Activated naive CD8-positive, alpha-beta T cell treated with anti-CD3 and anti-CD28 coated beads, Interleukin-2, amount 10 ng/mL, durations not matched to agents 7 days and 5 days (primary cell): ENCODE measurements around the gene ZNF554. TPM values are rescaled to one million over a fixed set of nuclear protein-coding genes. Genes with fewer than 3 reads are reported as not detected.
A peak's percentile ranks its signal among the peaks of the same experiment; 100 is the strongest.

Experiments
- ATAC-seq: fragments of 150-1000 bp; cut with Tn5 transposase; one replicate; pipeline ENCODE4 v1.10.0; 2021; ENCODE audit warnings: low read depth, moderate library complexity
- POLR2A ChIA-PET: fragments of 350-600 bp; sonication (Branson Sonifier 250); formaldehyde crosslinking; loops from one replicate; lab custom pipeline; 2021; ENCODE audit warnings: antibody characterized with exemption; lab: Charles Lee
- DNase-seq: peaks from one replicate; pipeline ENCODE4 v3.0.0; 2021
- H3K27ac Mint-ChIP-seq: one replicate; pipeline ENCODE4 v1.8.0; 2022; ENCODE audit warnings: mild to moderate bottlenecking, mixed read lengths
- H3K27me3 Mint-ChIP-seq: one replicate; pipeline ENCODE4 v1.8.0; 2022; ENCODE audit warnings: mild to moderate bottlenecking, moderate library complexity, mixed read lengths
- H3K36me3 Mint-ChIP-seq: one replicate; pipeline ENCODE4 v1.8.0; 2021; ENCODE audit warnings: mild to moderate bottlenecking, mixed read lengths
- H3K4me1 Mint-ChIP-seq: one replicate; pipeline ENCODE4 v1.8.0; 2021; ENCODE audit warnings: mixed read lengths
- H3K4me3 Mint-ChIP-seq: one replicate; pipeline ENCODE4 v1.8.0; 2022; ENCODE audit warnings: mild to moderate bottlenecking, moderate library complexity, mixed read lengths
- H3K9me3 Mint-ChIP-seq: one replicate; pipeline ENCODE4 v1.8.0; 2021; ENCODE audit warnings: mixed read lengths
- total RNA-seq, 2 experiments: library from RNA; stranded (reverse); gene quantifications; one replicate each; pipeline ENCODE4 v1.2.3, GENCODE V29; 2021

Gene ZNF554
- 1 to 10 TPM; 3.6 to 5.0 TPM for total RNA-seq

- POLR2A ChIA-PET, result interaction anchor here (0.7 kb wide), 1 partner anchor 18 kb away, joined by 4 read pairs; no protein-coding TSS in a partner anchor
- peak; percentile 93 for ATAC-seq
- Mint-ChIP-seq H3K27ac (no peak within 1 kb of the TSS), H3K36me3 (peaks cover 5% of the 10 kb centered on the region), H3K9me3 (peaks cover 2% of the 10 kb centered on the region), H3K4me1 (peaks cover 2% of the 10 kb centered on the region), H3K4me3 (peak within 1 kb of the TSS; percentile 82), H3K27me3 (no peaks in the 10 kb centered on the region)
- peak; percentile 100 for DNase-seq
These were observed at the start of gene ZNF554 for GRCh38 chr19:2819540-2820111. TSS of gene ZNF554 (plus strand) at chr19:2819868. CDS start at chr19:2820072, 204 bp downstream.

GRCh38 chr19:2770055-2771013, 49.3 kb upstream of the ZNF554 start:
- Mint-ChIP-seq H3K27me3 (no peaks in the 10 kb centered on the region), H3K9me3 (no peaks in the 10 kb centered on the region), H3K4me1 (peaks cover 4% of the 10 kb centered on the region), H3K36me3 (peaks cover 1% of the 10 kb centered on the region), H3K4me3 (no peak overlapping the region), H3K27ac (no peak overlapping the region)
- ATAC-seq (no peak), DNase-seq (no peak)
- POLR2A ChIA-PET, result no interaction called here

GRCh38 chr19:2771786-2772674, 47.6 kb upstream of the ZNF554 start:
- peaks cover 2% of the 10 kb centered on the region for H3K36me3 Mint-ChIP-seq
- POLR2A ChIA-PET, result no interaction called here
- no peaks in the 10 kb centered on the region for H3K9me3 Mint-ChIP-seq
- ATAC-seq (no peak), DNase-seq (no peak)
- peaks cover 15% of the 10 kb centered on the region for H3K4me1 Mint-ChIP-seq
- no peaks in the 10 kb centered on the region for H3K27me3 Mint-ChIP-seq
- no peak overlapping the region for H3K4me3 Mint-ChIP-seq
- no peak overlapping the region for H3K27ac Mint-ChIP-seq

GRCh38 chr19:2774083-2774679, 45.5 kb upstream of the ZNF554 start:
- no peak overlapping the region for H3K27ac Mint-ChIP-seq
- no peak for ATAC-seq
- H3K27me3 Mint-ChIP-seq, result no peaks in the 10 kb centered on the region
- no peaks in the 10 kb centered on the region for H3K9me3 Mint-ChIP-seq
- POLR2A ChIA-PET, result no interaction called here
- peaks cover 15% of the 10 kb centered on the region for H3K4me1 Mint-ChIP-seq
- peaks cover 2% of the 10 kb centered on the region for H3K36me3 Mint-ChIP-seq
- H3K4me3 Mint-ChIP-seq, result no peak overlapping the region
- DNase-seq, result no peak

- Mint-ChIP-seq H3K9me3 (no peaks in the 10 kb centered on the region), H3K4me3 (peak overlapping the region; percentile 74), H3K36me3 (peaks cover 2% of the 10 kb centered on the region), H3K4me1 (peaks cover 16% of the 10 kb centered on the region), H3K27me3 (no peaks in the 10 kb centered on the region), H3K27ac (peak overlapping the region; percentile 91)
- no peak for DNase-seq
- POLR2A ChIA-PET, result interaction anchor here (0.6 to 1.8 kb wide), 2 partner anchors 10 to 175 kb away, joined by 3 to 8 read pairs; partner anchors contain the start of gene THOP1
- no peak for ATAC-seq
These were observed 44.6 kb upstream of the ZNF554 start for GRCh38 chr19:2774953-2775555.

- H3K27ac Mint-ChIP-seq, result peak overlapping the region; percentile 91
- peaks cover 2% of the 10 kb centered on the region for H3K36me3 Mint-ChIP-seq
- POLR2A ChIA-PET, result interaction anchor here (0.6 to 1.8 kb wide), 2 partner anchors 10 to 174 kb away, joined by 3 to 8 read pairs; partner anchors contain the start of gene THOP1
- no peaks in the 10 kb centered on the region for H3K9me3 Mint-ChIP-seq
- DNase-seq, result peak; percentile 68
- H3K4me1 Mint-ChIP-seq, result peaks cover 21% of the 10 kb centered on the region
- no peaks in the 10 kb centered on the region for H3K27me3 Mint-ChIP-seq
- peak overlapping the region; percentile 74 for H3K4me3 Mint-ChIP-seq
- ATAC-seq, result peak; percentile 77
These were observed 43.9 kb upstream of the ZNF554 start for GRCh38 chr19:2775556-2776430.

- H3K27ac Mint-ChIP-seq, result no peak overlapping the region
- peaks cover 36% of the 10 kb centered on the region for H3K4me1 Mint-ChIP-seq
These were observed 41.5 kb upstream of the ZNF554 start for GRCh38 chr19:2777952-2778683.

GRCh38 chr19:2779121-2779740, 40.4 kb upstream of the ZNF554 start:
- H3K36me3 Mint-ChIP-seq, result peaks cover 2% of the 10 kb centered on the region
- POLR2A ChIA-PET, result no interaction called here
- H3K4me3 Mint-ChIP-seq, result no peak overlapping the region
- peaks cover 42% of the 10 kb centered on the region for H3K4me1 Mint-ChIP-seq
- ATAC-seq (no peak), DNase-seq (no peak)
- H3K9me3 Mint-ChIP-seq, result no peaks in the 10 kb centered on the region
- H3K27ac Mint-ChIP-seq, result no peak overlapping the region
- no peaks in the 10 kb centered on the region for H3K27me3 Mint-ChIP-seq

More at GRCh38 chr19:2777952-2778683, 41.5 kb upstream of the ZNF554 start:
- no peaks in the 10 kb centered on the region for H3K27me3 Mint-ChIP-seq
- DNase-seq (no peak), ATAC-seq (no peak)
- H3K4me3 Mint-ChIP-seq, result no peak overlapping the region
- H3K9me3 Mint-ChIP-seq, result no peaks in the 10 kb centered on the region
- peaks cover 2% of the 10 kb centered on the region for H3K36me3 Mint-ChIP-seq
- POLR2A ChIA-PET, result interaction anchor here (0.6 kb wide), 2 partner anchors 53 to 498 kb away, joined by 3 to 5 read pairs; no protein-coding TSS in a partner anchor

- H3K4me3 Mint-ChIP-seq, result no peak overlapping the region
- DNase-seq (no peak), ATAC-seq (no peak)
- H3K27ac Mint-ChIP-seq, result no peak overlapping the region
- H3K27me3 Mint-ChIP-seq, result no peaks in the 10 kb centered on the region
- H3K36me3 Mint-ChIP-seq, result peaks cover under 1% of the 10 kb centered on the region
- H3K4me1 Mint-ChIP-seq, result peaks cover 40% of the 10 kb centered on the region
- POLR2A ChIA-PET, result no interaction called here
- H3K9me3 Mint-ChIP-seq, result no peaks in the 10 kb centered on the region
These were observed 39.4 kb upstream of the ZNF554 start for GRCh38 chr19:2780284-2780683.

- H3K4me1 Mint-ChIP-seq, result peaks cover 30% of the 10 kb centered on the region
- POLR2A ChIA-PET, result interaction anchor here (1.1 to 1.3 kb wide), 2 partner anchors 43 to 306 kb away, joined by 4 to 5 read pairs; partner anchors contain the start of genes GADD45B and SLC39A3
- H3K4me3 Mint-ChIP-seq, result peak overlapping the region; percentile 89
- peak overlapping the region; percentile 90 for H3K27ac Mint-ChIP-seq
- H3K9me3 Mint-ChIP-seq, result no peaks in the 10 kb centered on the region
- no peak for DNase-seq
- H3K27me3 Mint-ChIP-seq, result no peaks in the 10 kb centered on the region
- no peak for ATAC-seq
- H3K36me3 Mint-ChIP-seq, result no peaks in the 10 kb centered on the region
These were observed 37.2 kb upstream of the ZNF554 start for GRCh38 chr19:2782329-2782935.
